ENCODE results near the gene CACNB4.

The CACNB4 gene

GRCh38 chr2:152078662-152079061, 20.2 kb downstream of the CACNB4 start:
- no peak for DNase-seq (ENCODE audit: low read depth in 1 of 2, low spot score in 1 of 2)
- H3K27ac ChIP-seq (replicated peaks): no peak overlapping the region
- TF ChIP-seq POLR2AphosphoS5 (IDR thresholded peaks at IDR 0.05; ENCODE audit: low read depth): no peak
- no peak for TF ChIP-seq REST (IDR thresholded peaks at IDR 0.05; ENCODE audit: insufficient replicate concordance, low read depth)
- TF ChIP-seq GABPA (IDR thresholded peaks at IDR 0.05; ENCODE audit: low read depth): no peak
- TF ChIP-seq SPI1 (IDR thresholded peaks at IDR 0.05; ENCODE audit: borderline replicate concordance, low read depth): no peak
- no peak for TF ChIP-seq CTCF (IDR thresholded peaks at IDR 0.05; ENCODE audit: insufficient read depth, low read length)
- no peaks in the 10 kb centered on the region for H3K27me3 ChIP-seq (ENCODE audit: insufficient read depth, poor library complexity, severe bottlenecking)
- no peak overlapping the region for H3K4me3 ChIP-seq (replicated peaks; ENCODE audit: insufficient read depth, low read length)

GRCh38 chr2:152078023-152078422, 20.8 kb downstream of the CACNB4 start:
- H3K4me3 ChIP-seq (replicated peaks; ENCODE audit: insufficient read depth, low read length): no peak overlapping the region
- TF ChIP-seq SPI1 (IDR thresholded peaks at IDR 0.05; ENCODE audit: borderline replicate concordance, low read depth) (no peak), REST (IDR thresholded peaks at IDR 0.05; ENCODE audit: insufficient replicate concordance, low read depth) (no peak), GABPA (IDR thresholded peaks at IDR 0.05; ENCODE audit: low read depth) (no peak), CTCF (IDR thresholded peaks at IDR 0.05; ENCODE audit: insufficient read depth, low read length) (no peak), POLR2AphosphoS5 (IDR thresholded peaks at IDR 0.05; ENCODE audit: low read depth) (no peak)
- no peak overlapping the region for H3K27ac ChIP-seq (replicated peaks)
- H3K27me3 ChIP-seq (ENCODE audit: insufficient read depth, poor library complexity, severe bottlenecking): no peaks in the 10 kb centered on the region
- no peak for DNase-seq (ENCODE audit: low read depth in 1 of 2, low spot score in 1 of 2)

GRCh38 chr2:152075461-152076050, 23.3 kb downstream of the CACNB4 start:
- H3K27me3 ChIP-seq (ENCODE audit: insufficient read depth, poor library complexity, severe bottlenecking): no peaks in the 10 kb centered on the region
- DNase-seq (ENCODE audit: low read depth in 1 of 2, low spot score in 1 of 2): no peak
- TF ChIP-seq CTCF (IDR thresholded peaks at IDR 0.05; ENCODE audit: insufficient read depth, low read length): no peak
- TF ChIP-seq GABPA (IDR thresholded peaks at IDR 0.05; ENCODE audit: low read depth): no peak
- no peak for TF ChIP-seq REST (IDR thresholded peaks at IDR 0.05; ENCODE audit: insufficient replicate concordance, low read depth)
- TF ChIP-seq SPI1 (IDR thresholded peaks at IDR 0.05; ENCODE audit: borderline replicate concordance, low read depth): no peak
- no peak for TF ChIP-seq POLR2AphosphoS5 (IDR thresholded peaks at IDR 0.05; ENCODE audit: low read depth)
- H3K27ac ChIP-seq (replicated peaks): no peak overlapping the region
- H3K4me3 ChIP-seq (replicated peaks; ENCODE audit: insufficient read depth, low read length): no peak overlapping the region
